ENCODE results near the gene KDM6B. TPM values are rescaled to one million over a fixed set of nuclear protein-coding genes. Genes with fewer than 3 reads are reported as not detected.
"Not testable (repeated sequence)": the region's sequence is repeated elsewhere in the genome, so short reads cannot be mapped to it uniquely, and the experiment has no call there.

Gene KDM6B
- total RNA-seq, 2 experiments from 2014 or later: 49.2 to 53.8 TPM

DNA sequence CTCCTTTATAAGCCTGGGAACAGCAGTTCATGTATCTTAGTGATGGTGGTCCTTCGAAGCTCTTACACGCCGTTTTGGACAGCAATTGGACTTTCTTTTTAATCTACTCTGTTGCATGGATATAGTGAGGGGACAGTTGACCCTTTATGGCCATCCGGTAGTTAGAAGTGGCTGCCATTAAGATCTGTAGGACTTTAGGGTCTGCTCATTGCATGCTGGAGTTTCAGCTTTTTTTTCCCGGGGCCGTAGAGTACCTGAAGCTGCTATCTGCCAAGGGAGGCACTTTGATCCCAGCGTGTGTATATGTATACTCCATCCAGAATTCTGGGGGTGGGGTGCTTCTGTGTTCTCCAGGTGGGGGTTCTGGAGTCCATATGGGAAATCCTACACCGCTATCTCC is 25.0 kb downstream of the KDM6B start:
- Mint-ChIP-seq H3K27ac (no peak overlapping the region), H3K4me3 (no peak overlapping the region), H3K4me1 (ENCODE audit: low read depth) (peaks cover 29% of the 10 kb centered on the region), H3K27me3 (no peaks in the 10 kb centered on the region), H3K36me3 (ENCODE audit: low read depth) (peaks cover 15% of the 10 kb centered on the region), H3K9me3 (no peaks in the 10 kb centered on the region)
- DNase-seq (no peak), ATAC-seq (no peak)
- ChIA-PET CTCF (interaction anchor here (1.6 to 6.1 kb wide), 4 partner anchors 11 to 198 kb away, joined by 5 to 78 read pairs (median 8); no protein-coding TSS in a partner anchor), POLR2A (interaction anchor here (1.0 to 1.4 kb wide), 5 partner anchors 11 to 27 kb away, joined by 4 to 5 read pairs (median 4); partner anchors contain the start of gene KDM6B)
- TF ChIP-seq, protein P1, sequence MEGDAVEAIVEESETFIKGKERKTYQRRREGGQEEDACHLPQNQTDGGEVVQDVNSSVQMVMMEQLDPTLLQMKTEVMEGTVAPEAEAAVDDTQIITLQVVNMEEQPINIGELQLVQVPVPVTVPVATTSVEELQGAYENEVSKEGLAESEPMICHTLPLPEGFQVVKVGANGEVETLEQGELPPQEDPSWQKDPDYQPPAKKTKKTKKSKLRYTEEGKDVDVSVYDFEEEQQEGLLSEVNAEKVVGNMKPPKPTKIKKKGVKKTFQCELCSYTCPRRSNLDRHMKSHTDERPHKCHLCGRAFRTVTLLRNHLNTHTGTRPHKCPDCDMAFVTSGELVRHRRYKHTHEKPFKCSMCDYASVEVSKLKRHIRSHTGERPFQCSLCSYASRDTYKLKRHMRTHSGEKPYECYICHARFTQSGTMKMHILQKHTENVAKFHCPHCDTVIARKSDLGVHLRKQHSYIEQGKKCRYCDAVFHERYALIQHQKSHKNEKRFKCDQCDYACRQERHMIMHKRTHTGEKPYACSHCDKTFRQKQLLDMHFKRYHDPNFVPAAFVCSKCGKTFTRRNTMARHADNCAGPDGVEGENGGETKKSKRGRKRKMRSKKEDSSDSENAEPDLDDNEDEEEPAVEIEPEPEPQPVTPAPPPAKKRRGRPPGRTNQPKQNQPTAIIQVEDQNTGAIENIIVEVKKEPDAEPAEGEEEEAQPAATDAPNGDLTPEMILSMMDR (IDR thresholded peaks at IDR 0.05): no peak
- intact Hi-C loops (cut with micrococcal nuclease): loop anchor here (10.0 kb wide), 1 partner anchor 284 kb away; the partner anchor contains the start of gene CD68

DNA sequence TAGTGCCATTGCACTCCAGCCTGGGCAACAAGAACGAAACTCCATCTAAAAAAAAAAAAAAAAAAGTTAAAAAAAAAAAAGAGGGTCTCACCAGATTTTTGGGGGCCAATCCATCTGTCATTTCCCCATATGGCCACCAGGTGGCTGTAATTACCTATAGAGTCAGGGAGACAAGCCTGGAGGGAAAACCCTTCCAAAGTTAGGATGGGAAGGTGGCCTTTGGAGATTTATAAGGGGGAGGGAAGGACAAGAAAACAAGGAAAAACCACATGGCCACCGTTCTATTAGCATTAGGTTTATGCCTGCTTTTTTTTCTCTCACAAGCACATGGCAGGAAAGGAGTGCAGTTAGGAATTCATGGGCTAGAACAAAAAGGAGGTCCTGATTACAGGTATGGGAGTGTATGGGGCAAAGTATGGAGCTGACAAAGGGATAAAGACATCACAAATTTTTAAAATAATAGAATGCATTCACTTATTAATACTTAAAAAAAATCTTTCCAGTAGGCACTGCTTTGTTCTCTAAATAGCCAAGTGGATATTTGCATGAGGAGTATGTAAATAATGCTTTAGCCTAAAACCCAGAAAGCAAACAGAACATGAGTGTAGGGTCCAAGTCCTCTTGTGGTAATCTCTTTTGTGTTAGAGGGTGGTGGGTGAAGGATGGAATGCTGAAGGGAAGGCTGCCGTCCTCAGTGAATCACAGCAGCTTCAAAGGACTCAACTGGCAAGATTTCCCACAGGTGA is 28.8 kb downstream of the KDM6B start:
- H3K4me3 Mint-ChIP-seq: no peak overlapping the region
- H3K9me3 Mint-ChIP-seq: no peaks in the 10 kb centered on the region
- ChIA-PET POLR2A (interaction anchor here (0.6 to 1.9 kb wide), 4 partner anchors 20 to 49 kb away, joined by 3 to 5 read pairs (median 4); no protein-coding TSS in a partner anchor), CTCF (interaction anchor here (0.7 to 6.1 kb wide), 25 partner anchors 9 to 197 kb away, joined by 3 to 78 read pairs (median 4); no protein-coding TSS in a partner anchor)
- H3K36me3 Mint-ChIP-seq (ENCODE audit: low read depth): peaks cover 36% of the 10 kb centered on the region
- DNase-seq (peak; percentile 70), ATAC-seq (no peak)
- peaks cover 33% of the 10 kb centered on the region for H3K4me1 Mint-ChIP-seq (ENCODE audit: low read depth)
- no peaks in the 10 kb centered on the region for H3K27me3 Mint-ChIP-seq
- intact Hi-C loops (cut with micrococcal nuclease): loop anchor here (2.0 to 5.0 kb wide), 2 partner anchors 34 to 126 kb away; no protein-coding TSS in a partner anchor
- TF ChIP-seq, protein P1 (IDR thresholded peaks at IDR 0.05): peak; percentile 96
- H3K27ac Mint-ChIP-seq: no peak overlapping the region

DNA sequence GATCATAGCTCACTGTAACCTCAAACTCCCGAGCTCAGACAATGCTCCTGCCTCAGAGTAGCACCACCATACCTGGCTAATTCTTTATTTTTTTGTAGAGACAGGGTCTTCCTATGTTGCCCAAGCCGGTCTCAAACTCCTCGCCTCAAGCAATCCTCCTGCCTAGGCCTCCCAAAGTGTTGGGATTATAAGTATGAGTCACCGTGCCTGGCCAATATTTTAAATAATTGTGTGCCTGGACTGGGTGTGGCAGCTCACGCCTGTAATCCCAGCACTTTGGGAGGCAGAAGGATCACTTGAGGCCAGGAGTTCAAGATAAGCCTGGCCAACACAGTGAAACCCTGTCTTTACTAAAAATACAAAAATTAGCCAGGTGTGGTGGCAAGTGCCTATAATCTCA is 30.4 kb downstream of the KDM6B start:
- not testable (repeated sequence) for H3K4me3 Mint-ChIP-seq, H3K27ac Mint-ChIP-seq, H3K27me3 Mint-ChIP-seq, DNase-seq, H3K9me3 Mint-ChIP-seq, ATAC-seq
- ChIA-PET POLR2A (interaction anchor here (1.3 to 1.4 kb wide), 2 partner anchors 22 to 125 kb away, joined by 4 to 5 read pairs; no protein-coding TSS in a partner anchor), CTCF (interaction anchor here (0.6 to 6.1 kb wide), 16 partner anchors 7 to 196 kb away, joined by 3 to 78 read pairs (median 4); no protein-coding TSS in a partner anchor)
- intact Hi-C loops (cut with micrococcal nuclease): loop anchor here (5.0 kb wide), 1 partner anchor 33 kb away; no protein-coding TSS in a partner anchor
- peaks cover 40% of the 10 kb centered on the region for H3K36me3 Mint-ChIP-seq (ENCODE audit: low read depth)
- peaks cover 38% of the 10 kb centered on the region for H3K4me1 Mint-ChIP-seq (ENCODE audit: low read depth)

DNA sequence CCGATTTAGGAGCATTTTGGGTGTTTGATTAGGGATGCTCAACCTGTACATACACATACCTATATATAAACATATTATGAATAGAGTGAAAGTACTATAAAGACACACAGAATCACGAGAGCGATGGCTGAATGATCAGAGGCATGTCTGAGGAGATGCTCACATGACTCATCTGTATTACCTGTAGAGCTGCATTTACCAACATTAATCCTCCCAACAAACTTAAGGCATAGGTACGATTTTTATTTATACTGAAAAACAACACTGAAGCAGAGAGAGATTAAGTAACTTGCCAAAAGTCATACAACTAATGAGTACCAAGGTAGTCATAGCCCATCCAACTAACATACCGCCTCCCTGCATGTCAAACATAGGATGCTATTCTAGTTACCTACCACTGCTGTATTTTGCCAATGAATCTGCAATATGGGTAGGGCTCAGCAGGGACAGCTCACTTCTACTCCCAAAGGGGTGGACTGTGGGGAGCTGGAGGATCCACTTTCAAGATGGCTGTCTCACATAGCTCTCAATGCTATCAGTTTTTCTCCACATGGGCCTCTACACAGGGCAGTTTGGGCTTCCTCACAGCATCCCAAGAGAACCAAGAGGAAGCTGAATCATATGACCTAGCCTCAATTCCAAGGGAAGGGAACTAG is 31.1 kb downstream of the KDM6B start:
- Mint-ChIP-seq H3K27ac (no peak overlapping the region), H3K4me3 (no peak overlapping the region), H3K9me3 (no peaks in the 10 kb centered on the region), H3K4me1 (ENCODE audit: low read depth) (peaks cover 33% of the 10 kb centered on the region), H3K36me3 (ENCODE audit: low read depth) (peaks cover 37% of the 10 kb centered on the region), H3K27me3 (no peaks in the 10 kb centered on the region)
- TF ChIP-seq, protein P1 (IDR thresholded peaks at IDR 0.05): no peak
- ChIA-PET CTCF (interaction anchor here (0.7 to 7.5 kb wide), 7 partner anchors 11 to 192 kb away, joined by 3 to 52 read pairs (median 6); no protein-coding TSS in a partner anchor), POLR2A (interaction anchor here (0.6 to 2.7 kb wide), 5 partner anchors 11 to 192 kb away, joined by 3 to 8 read pairs (median 4); no protein-coding TSS in a partner anchor)
- intact Hi-C loops (cut with micrococcal nuclease): loop anchor here (5.0 kb wide), 1 partner anchor 32 kb away; no protein-coding TSS in a partner anchor
- ATAC-seq: peak; percentile 24
- DNase-seq: no peak

DNA sequence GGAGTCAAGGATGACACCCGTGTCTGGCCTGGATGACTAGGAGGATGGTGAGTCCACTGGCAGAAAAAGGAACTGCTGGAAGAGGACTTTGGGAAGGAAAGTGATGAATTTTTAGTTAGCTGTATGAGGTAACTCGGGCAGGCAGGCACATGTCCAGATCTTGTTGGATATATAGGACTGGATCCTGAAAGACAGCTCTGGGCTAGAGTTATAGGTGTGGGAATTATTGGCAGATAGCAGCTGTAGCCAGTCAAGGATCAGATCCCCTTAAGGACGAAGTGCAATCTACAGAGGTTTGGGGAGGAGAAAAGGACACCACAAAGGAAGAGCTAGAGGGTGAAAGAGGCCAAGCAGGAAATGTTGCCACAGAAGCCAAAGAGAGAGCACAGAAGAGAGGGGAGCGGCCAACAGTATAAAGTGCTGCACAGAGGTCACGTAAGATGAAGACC is 33.9 kb downstream of the KDM6B start:
- Mint-ChIP-seq H3K36me3 (ENCODE audit: low read depth) (peaks cover 33% of the 10 kb centered on the region), H3K4me3 (peak overlapping the region; percentile 2), H3K9me3 (no peaks in the 10 kb centered on the region), H3K4me1 (ENCODE audit: low read depth) (peaks cover 26% of the 10 kb centered on the region), H3K27ac (peak overlapping the region; percentile 78), H3K27me3 (no peaks in the 10 kb centered on the region)
- DNase-seq (no peak), ATAC-seq (peak; percentile 74)
- ChIA-PET POLR2A (interaction anchor here (0.9 to 2.7 kb wide), 4 partner anchors 9 to 122 kb away, joined by 3 to 8 read pairs (median 4); partner anchors contain the start of gene NAA38), CTCF (interaction anchor here (0.9 to 7.5 kb wide), 4 partner anchors 9 to 192 kb away, joined by 3 to 52 read pairs (median 4); no protein-coding TSS in a partner anchor)
- TF ChIP-seq, protein P1 (IDR thresholded peaks at IDR 0.05): no peak
- intact Hi-C loops (cut with micrococcal nuclease): no loop called here
